ENCODE measurements around the gene SEC14L3.

Gene SEC14L3

DNA sequence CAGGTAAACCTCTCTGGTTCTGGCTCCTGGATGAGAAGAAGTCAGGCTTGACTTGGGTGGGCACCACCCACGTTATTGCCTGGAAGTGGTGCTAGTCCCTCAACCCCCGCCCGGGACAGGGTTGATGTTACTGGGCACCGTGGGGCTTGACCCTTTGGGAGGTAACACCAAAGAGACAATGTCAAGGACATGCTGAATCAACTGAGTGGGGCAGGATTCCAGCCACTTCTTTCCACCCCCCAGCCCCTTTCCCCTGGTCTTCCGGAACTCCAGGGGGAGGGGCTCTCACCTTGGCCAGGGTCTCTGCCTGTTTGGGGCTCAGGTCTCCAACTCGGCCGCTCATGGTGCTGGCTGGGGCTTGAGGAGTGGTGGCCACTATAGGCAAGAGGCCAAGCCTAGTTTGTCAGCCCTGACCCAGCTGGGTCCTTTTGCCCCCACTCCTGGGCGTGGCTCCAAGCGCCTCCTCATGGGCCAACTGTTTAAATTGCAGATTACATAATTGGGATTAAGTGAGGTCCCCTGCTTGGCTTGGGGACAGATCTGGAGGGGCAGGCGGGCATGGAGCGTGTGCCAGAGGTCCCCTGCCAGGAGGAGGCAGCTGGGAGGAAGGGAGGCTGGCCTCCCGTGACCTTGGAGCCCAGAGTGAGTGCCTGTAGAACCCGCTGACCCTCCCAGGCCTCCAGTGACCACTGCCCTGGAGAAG is at the start of gene SEC14L3:
Gene SEC14L3 (minus strand): TSS at position 402 of the 703 bp plus-strand sequence. CDS start 59 bp downstream, at position 343.
- DNase-seq = no peak

- no peak for DNase-seq
Measured at GRCh38 chr22:30519842-30520425, 48.1 kb upstream of the SEC14L3 start.

- no peak for DNase-seq
Measured at GRCh38 chr22:30516731-30517130, 44.9 kb upstream of the SEC14L3 start.

DNA sequence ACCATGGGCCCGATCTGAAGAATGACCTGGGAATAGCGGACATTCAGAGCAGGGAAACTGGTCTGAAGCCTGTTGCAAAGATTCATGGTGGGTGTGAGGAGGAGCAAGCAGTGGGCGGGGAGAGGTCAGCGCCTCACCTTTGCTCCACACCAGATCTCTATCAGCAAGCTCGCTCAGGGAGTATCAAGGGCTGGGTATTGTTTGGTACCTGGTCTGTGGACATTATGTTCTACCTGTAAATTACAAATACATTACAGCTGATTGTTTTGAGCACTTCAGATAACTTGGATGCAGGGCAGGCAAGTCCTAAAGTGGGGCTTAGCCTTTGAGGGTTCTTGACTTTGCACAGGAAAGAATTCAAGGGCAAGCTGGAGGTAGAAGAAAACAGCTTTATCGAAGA is 44.5 kb upstream of the SEC14L3 start:
- no peak for DNase-seq

- no peak for DNase-seq
Measured at GRCh38 chr22:30514252-30514651, 42.4 kb upstream of the SEC14L3 start.

- DNase-seq = no peak
Measured at GRCh38 chr22:30513462-30513861, 41.6 kb upstream of the SEC14L3 start.

GRCh38 chr22:30511911-30512310 is 40.1 kb upstream of the SEC14L3 start:
- DNase-seq = no peak

DNA sequence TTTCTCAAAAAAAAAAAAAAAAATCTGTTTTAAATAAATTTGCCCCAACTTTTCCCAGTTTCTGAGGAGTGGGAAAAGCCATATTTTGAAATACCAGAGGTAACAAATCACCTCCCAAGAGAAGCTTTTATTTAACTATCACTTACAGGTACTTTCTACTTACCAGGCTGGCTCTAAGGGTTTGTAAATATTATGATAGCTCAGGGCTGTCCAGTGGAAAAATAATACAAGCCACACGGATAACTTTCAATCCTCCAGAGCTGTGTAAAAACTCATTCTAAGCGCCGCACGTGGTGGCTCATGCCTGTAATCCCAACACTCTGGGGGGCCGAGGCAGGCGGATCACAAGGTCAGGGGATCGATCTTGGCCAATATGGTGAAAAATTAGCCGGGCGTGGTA is 39.3 kb upstream of the SEC14L3 start:
- DNase-seq = no peak

DNA sequence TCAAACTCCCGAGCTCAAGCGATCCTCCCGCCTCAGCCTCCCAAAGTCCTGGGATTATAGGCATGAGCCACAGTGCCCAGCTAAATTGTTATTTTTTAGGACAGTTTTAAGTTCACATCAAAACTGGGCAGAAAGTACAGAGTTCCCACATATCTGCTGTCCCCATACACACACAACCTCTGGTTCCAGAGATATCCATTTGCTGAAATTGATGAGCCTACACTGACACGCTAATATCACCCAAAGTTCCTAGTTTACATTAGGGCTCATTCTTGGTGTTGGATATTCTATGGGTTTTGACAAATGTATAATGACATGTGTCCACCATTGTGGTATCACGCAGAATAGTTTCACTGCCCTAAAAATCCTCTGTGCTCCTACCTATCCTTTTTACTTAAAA is 36.4 kb upstream of the SEC14L3 start:
- no peak for DNase-seq

- no peak for DNase-seq
Measured at GRCh38 chr22:30507670-30508069, 35.9 kb upstream of the SEC14L3 start.

DNA sequence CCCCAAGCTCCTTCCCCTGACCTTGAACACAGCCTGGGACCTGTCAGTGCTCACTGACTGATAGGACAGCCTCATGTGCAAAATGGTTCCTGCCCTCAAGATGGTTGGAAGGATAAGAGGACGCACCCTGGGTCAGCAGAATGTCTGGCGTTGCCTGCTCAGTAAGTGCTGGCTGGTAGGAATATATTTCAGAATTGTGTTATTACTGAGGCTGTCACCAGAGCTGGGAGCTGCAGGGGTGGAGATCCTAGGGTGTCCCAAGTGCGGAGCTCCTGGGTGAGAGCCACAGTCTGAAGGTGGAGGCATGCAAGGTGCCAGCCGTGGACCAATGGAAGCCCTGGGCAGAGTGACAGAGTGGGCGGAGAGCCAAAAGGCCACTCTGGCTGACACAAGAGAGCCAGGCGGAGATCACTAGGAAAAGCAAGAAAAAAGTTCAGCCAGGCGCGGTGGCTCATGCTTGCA is 34.7 kb upstream of the SEC14L3 start:
- DNase-seq = no peak

DNA sequence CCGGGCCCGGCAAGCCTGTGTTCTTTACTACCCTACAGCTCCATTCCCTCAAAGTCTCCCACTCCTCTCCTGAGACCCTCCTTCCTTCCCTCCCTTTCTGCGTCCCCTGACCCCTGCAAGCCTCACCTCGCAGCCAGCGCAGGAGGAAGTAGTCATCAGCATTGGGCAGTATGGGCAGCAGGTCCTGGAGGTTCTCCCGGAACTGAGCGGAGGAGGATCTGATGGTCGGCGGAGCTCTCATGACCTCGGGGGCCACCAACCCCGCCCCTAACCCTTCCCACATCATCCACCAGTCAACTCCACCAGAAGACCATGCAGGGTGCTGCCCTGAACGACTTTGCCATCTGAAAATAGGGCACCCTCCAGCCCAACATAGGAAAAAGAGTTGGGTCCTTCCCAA is 31.7 kb upstream of the SEC14L3 start:
- no peak for DNase-seq

DNA sequence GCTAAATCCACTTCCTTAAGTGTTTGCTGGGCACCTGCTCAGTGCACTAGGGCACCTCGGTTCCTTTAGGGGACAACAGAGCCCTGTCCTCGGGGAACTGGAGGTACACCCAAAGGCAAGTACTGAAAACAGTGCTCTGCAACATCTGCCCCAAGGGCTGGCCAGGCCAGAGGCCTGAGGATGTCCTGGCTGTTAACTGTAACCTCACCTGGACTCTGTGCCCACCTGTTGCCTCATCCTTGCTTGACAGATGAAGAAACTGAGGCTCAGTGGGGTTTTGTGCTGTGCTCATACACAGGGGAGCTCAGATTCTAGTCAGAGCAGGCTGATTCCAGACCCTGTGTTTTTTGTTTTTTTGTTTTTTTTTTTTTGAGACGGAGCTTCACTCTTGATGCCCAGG is 31.1 kb upstream of the SEC14L3 start:
- DNase-seq = no peak

- no peak for DNase-seq
Measured at GRCh38 chr22:30502153-30502552, 30.3 kb upstream of the SEC14L3 start.

- DNase-seq = no peak
Measured at GRCh38 chr22:30500628-30501027, 28.8 kb upstream of the SEC14L3 start.

- DNase-seq = no peak
Measured at GRCh38 chr22:30497466-30498150, 25.8 kb upstream of the SEC14L3 start.

GRCh38 chr22:30495041-30495784 is 23.4 kb upstream of the SEC14L3 start:
- DNase-seq = no peak

- no peak for DNase-seq
Measured at GRCh38 chr22:30492144-30492543, 20.3 kb upstream of the SEC14L3 start.

- no peak for DNase-seq
Measured at GRCh38 chr22:30491381-30491780, 19.6 kb upstream of the SEC14L3 start.

DNA sequence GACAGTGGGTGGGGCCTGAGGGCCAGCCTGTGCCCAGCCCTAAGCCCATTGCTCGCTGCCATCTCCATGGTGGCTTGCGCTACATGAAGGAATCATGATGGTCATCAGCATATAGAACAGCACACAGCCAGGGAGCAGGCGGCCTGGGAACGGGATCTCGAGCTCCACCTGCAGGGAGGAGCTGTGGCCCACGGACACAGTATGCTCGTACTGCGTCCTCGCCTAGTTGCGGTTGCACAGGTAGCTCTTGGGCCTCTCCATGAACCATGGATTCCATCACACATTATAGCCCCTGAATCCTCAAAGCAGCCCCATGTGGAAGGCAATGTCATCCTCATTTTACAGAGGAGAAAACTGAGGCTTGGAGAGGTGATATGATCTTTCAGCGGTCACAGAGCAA is 18.6 kb upstream of the SEC14L3 start:
- no peak for DNase-seq

DNA sequence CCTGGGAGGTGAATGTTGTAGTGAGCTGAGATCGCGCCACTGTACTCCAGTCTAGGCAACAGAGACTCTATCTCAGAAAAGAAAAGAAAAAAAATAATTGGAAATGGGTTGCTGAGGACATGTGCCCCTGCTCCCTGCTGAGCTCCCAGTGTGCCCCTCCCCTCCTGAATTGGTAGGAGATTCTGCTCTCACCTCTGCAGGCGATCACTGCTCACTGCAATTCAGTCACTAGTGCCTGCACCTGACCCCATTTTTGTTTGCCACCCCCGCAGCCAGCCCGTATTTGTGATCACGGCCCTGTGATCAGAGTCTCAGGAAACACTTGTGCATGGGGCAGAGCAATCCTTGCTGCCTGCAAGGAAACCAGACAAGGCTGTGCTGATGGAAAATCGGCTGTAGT is 16.3 kb upstream of the SEC14L3 start:
- no peak for DNase-seq

DNA sequence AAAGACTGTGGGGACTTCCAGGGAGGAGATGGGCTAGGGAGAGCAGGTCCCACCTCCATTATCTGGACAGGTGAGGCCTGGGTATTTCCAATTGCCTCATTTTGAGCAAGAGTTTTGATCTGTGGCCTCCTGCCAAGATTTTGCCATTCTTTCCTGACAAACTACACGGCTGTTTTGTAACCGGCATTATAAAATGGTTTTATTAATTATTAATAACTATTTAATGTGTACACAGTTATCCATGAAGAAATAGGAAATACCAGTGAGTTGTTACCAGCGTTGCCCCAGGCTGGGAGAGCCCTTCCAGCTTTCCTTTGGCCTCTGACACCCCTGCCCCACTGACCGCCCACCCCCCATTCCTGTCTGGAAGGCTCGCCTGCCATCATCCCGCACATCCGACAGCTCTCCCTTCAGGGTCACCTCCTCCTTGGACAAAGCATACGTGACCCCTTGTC is 14.9 kb upstream of the SEC14L3 start:
- DNase-seq = no peak

DNA sequence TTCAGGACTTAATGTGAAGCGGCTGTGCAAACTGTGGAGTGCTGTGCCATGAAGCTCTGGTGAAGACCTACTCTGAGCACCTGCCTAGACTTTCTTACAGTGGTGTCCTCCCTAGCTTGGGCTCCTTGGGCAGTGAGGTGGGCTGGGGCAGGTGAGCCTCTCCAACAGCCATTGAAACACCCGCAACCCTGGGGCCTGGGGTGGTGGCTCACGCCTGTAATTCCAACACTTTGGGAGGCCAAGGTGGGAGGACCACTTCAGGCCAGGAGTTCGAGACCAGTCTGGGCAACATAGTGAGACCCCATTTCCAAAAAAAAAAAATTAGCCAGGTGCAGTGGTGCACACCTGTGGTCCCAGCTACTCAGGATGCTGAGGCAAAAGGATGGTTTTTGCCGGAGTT is 14.3 kb upstream of the SEC14L3 start:
- no peak for DNase-seq

Measured in stimulated activated CD4-positive, alpha-beta T cell treated with anti-CD3 and anti-CD28 coated beads, Interleukin-4, amount 100 ng/mL, for 24 hours (primary cell).